ENCODE measurements around the gene SUCLA2. TPM values are rescaled to one million over a fixed set of nuclear protein-coding genes. Genes with fewer than 3 reads are reported as not detected.

The SUCLA2 gene
- total RNA-seq, 2 experiments from 2014 or later: 18.7 to 21.4 TPM

- H3K27me3 Mint-ChIP-seq: no peaks in the 10 kb centered on the region
- H3K4me1 Mint-ChIP-seq (ENCODE audit: low read depth): peaks cover 25% of the 10 kb centered on the region
- peaks cover 80% of the 10 kb centered on the region for H3K36me3 Mint-ChIP-seq (ENCODE audit: low read depth)
- Histone ChIP-seq H3K4me3 (ENCODE audit: low read length) (no peak overlapping the region), H3K36me3 (ENCODE audit: insufficient read depth, low read length) (peaks cover 51% of the 10 kb centered on the region), H3K4me1 (ENCODE audit: insufficient read depth, low read length) (no peaks in the 10 kb centered on the region), H3K27ac (ENCODE audit: low read depth in 1 of 2, low read length in 2 of 2) (no peak overlapping the region), H3K27me3 (ENCODE audit: control insufficient read depth in 1 of 2, insufficient read depth in 2 of 2, low read length in 2 of 2) (no peaks in the 10 kb centered on the region), H3K9me3 (ENCODE audit: control insufficient read depth in 1 of 2, insufficient read depth in 1 of 2, low read length in 2 of 2) (no peaks in the 10 kb centered on the region)
- no peak overlapping the region for H3K27ac Mint-ChIP-seq
- H3K9me3 Mint-ChIP-seq: no peaks in the 10 kb centered on the region
- H3K4me3 Mint-ChIP-seq: no peak overlapping the region
- ChIA-PET POLR2A (no interaction called here), CTCF (interaction anchor here (0.7 kb wide), 1 partner anchor 496 kb away, joined by 3 read pairs; no protein-coding TSS in a partner anchor)
- TF ChIP-seq, protein P1, sequence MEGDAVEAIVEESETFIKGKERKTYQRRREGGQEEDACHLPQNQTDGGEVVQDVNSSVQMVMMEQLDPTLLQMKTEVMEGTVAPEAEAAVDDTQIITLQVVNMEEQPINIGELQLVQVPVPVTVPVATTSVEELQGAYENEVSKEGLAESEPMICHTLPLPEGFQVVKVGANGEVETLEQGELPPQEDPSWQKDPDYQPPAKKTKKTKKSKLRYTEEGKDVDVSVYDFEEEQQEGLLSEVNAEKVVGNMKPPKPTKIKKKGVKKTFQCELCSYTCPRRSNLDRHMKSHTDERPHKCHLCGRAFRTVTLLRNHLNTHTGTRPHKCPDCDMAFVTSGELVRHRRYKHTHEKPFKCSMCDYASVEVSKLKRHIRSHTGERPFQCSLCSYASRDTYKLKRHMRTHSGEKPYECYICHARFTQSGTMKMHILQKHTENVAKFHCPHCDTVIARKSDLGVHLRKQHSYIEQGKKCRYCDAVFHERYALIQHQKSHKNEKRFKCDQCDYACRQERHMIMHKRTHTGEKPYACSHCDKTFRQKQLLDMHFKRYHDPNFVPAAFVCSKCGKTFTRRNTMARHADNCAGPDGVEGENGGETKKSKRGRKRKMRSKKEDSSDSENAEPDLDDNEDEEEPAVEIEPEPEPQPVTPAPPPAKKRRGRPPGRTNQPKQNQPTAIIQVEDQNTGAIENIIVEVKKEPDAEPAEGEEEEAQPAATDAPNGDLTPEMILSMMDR (IDR thresholded peaks at IDR 0.05): no peak
- DNase-seq (no peak), ATAC-seq (ENCODE audit: poor library complexity) (no peak)
- intact Hi-C loops (cut with DNase I, micrococcal nuclease): loop anchor here in 1 of 2 experiments (10.0 kb wide), 1 partner anchor 1197 kb away; the partner anchor contains the start of gene ESD
Observed at GRCh38 chr13:47991859-47992258, 9.2 kb downstream of the SUCLA2 start.

DNA sequence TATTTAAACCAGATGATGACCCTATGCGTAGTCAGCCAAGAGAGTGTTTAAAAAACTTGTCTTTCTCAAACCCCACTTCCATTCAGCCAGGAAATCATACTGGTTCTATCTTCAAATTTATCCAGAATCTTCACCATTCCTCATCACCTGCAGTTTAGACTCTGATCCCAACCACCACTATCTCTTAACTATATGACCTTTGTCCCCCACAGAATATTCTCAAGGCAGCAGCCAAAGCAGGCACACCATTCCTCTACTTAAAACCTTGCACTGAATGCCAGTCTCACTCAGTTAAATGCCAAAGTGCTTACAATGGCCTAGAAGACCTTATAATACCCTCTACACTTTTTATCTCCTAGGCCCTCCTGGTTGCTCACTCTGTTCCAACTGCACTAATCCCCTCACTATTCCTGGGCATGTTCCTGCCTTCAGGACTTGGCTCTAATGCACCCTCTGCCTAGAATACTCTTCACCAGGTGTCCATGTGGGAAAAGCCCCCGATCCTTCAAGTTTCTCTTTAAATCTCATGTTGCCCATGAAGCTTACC is 10.1 kb downstream of the SUCLA2 start:
- peaks cover 23% of the 10 kb centered on the region for H3K4me1 Mint-ChIP-seq (ENCODE audit: low read depth)
- H3K4me3 Mint-ChIP-seq: no peak overlapping the region
- no peaks in the 10 kb centered on the region for H3K27me3 ChIP-seq (ENCODE audit: control insufficient read depth in 1 of 2, insufficient read depth in 2 of 2, low read length in 2 of 2)
- no peak overlapping the region for H3K27ac ChIP-seq (ENCODE audit: low read depth in 1 of 2, low read length in 2 of 2)
- TF ChIP-seq, protein P1 (IDR thresholded peaks at IDR 0.05): no peak
- H3K36me3 ChIP-seq (ENCODE audit: insufficient read depth, low read length): peaks cover 56% of the 10 kb centered on the region
- intact Hi-C loops (cut with DNase I, micrococcal nuclease): loop anchor here in 1 of 2 experiments (10.0 kb wide), 1 partner anchor 1196 kb away; the partner anchor contains the start of gene ESD
- DNase-seq: no peak
- CTCF ChIA-PET: no interaction called here
- no peaks in the 10 kb centered on the region for H3K4me1 ChIP-seq (ENCODE audit: insufficient read depth, low read length)
- H3K27me3 Mint-ChIP-seq: no peaks in the 10 kb centered on the region
- H3K4me3 ChIP-seq (ENCODE audit: low read length): no peak overlapping the region
- H3K9me3 Mint-ChIP-seq: no peaks in the 10 kb centered on the region
- ATAC-seq (ENCODE audit: poor library complexity): no peak
- peaks cover 80% of the 10 kb centered on the region for H3K36me3 Mint-ChIP-seq (ENCODE audit: low read depth)
- no peak overlapping the region for H3K27ac Mint-ChIP-seq
- H3K9me3 ChIP-seq (ENCODE audit: control insufficient read depth in 1 of 2, insufficient read depth in 1 of 2, low read length in 2 of 2): no peaks in the 10 kb centered on the region
- POLR2A ChIA-PET: no interaction called here

GRCh38 chr13:47990427-47990826 is 10.6 kb downstream of the SUCLA2 start:
- no peak overlapping the region for H3K4me3 Mint-ChIP-seq

More at GRCh38 chr13:47990427-47990826, 10.6 kb downstream of the SUCLA2 start:
- DNase-seq (no peak), ATAC-seq (ENCODE audit: poor library complexity) (no peak)
- no peak overlapping the region for H3K27ac ChIP-seq (ENCODE audit: low read depth in 1 of 2, low read length in 2 of 2)
- TF ChIP-seq, protein P1 (IDR thresholded peaks at IDR 0.05): no peak
- H3K27me3 ChIP-seq (ENCODE audit: control insufficient read depth in 1 of 2, insufficient read depth in 2 of 2, low read length in 2 of 2): no peaks in the 10 kb centered on the region
- CTCF ChIA-PET: no interaction called here
- no peak overlapping the region for H3K4me3 ChIP-seq (ENCODE audit: low read length)
- H3K4me1 Mint-ChIP-seq (ENCODE audit: low read depth): peaks cover 23% of the 10 kb centered on the region
- no peak overlapping the region for H3K27ac Mint-ChIP-seq
- intact Hi-C loops (cut with DNase I, micrococcal nuclease): loop anchor here in 1 of 2 experiments (10.0 kb wide), 1 partner anchor 1196 kb away; the partner anchor contains the start of gene ESD
- H3K9me3 Mint-ChIP-seq: no peaks in the 10 kb centered on the region
- peaks cover 80% of the 10 kb centered on the region for H3K36me3 Mint-ChIP-seq (ENCODE audit: low read depth)
- POLR2A ChIA-PET: no interaction called here
- H3K27me3 Mint-ChIP-seq: no peaks in the 10 kb centered on the region
- no peaks in the 10 kb centered on the region for H3K9me3 ChIP-seq (ENCODE audit: control insufficient read depth in 1 of 2, insufficient read depth in 1 of 2, low read length in 2 of 2)
- peaks cover 57% of the 10 kb centered on the region for H3K36me3 ChIP-seq (ENCODE audit: insufficient read depth, low read length)
- no peaks in the 10 kb centered on the region for H3K4me1 ChIP-seq (ENCODE audit: insufficient read depth, low read length)
